ENCODE results near the gene LDLRAD4. TPM values are rescaled to one million over a fixed set of nuclear protein-coding genes. Genes with fewer than 3 reads are reported as not detected.

Gene LDLRAD4
- total RNA-seq, 1 donor: 0.43 TPM

DNA sequence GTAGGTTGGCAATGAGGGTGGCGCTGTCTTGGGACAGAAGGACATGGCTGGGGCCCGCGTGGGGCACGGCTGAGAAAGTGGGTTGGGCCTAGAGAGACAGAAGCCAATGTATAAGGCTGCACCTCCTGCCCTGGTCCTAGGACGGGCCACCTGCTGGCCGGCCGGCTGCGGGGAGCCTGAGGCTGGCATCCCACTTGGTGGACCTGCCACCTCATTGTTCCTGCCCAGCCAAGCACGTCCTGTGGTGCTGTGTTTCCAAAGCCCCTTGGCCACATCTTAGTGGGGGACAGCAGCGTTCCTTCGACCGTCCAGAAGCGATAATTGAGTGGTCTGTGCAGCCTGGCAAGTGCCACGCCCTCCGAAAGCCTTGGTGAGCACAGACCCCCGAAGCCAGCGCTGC is 223.9 kb downstream of the LDLRAD4 start:
- no peak for DNase-seq (ENCODE audit: low read depth)
- TF ChIP-seq, protein P1, sequence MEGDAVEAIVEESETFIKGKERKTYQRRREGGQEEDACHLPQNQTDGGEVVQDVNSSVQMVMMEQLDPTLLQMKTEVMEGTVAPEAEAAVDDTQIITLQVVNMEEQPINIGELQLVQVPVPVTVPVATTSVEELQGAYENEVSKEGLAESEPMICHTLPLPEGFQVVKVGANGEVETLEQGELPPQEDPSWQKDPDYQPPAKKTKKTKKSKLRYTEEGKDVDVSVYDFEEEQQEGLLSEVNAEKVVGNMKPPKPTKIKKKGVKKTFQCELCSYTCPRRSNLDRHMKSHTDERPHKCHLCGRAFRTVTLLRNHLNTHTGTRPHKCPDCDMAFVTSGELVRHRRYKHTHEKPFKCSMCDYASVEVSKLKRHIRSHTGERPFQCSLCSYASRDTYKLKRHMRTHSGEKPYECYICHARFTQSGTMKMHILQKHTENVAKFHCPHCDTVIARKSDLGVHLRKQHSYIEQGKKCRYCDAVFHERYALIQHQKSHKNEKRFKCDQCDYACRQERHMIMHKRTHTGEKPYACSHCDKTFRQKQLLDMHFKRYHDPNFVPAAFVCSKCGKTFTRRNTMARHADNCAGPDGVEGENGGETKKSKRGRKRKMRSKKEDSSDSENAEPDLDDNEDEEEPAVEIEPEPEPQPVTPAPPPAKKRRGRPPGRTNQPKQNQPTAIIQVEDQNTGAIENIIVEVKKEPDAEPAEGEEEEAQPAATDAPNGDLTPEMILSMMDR (IDR thresholded peaks at IDR 0.05; ENCODE audit: insufficient read depth, low read depth, low read length): no peak
- no peak overlapping the region for H3K4me3 ChIP-seq (ENCODE audit: low read depth, low read length)

DNA sequence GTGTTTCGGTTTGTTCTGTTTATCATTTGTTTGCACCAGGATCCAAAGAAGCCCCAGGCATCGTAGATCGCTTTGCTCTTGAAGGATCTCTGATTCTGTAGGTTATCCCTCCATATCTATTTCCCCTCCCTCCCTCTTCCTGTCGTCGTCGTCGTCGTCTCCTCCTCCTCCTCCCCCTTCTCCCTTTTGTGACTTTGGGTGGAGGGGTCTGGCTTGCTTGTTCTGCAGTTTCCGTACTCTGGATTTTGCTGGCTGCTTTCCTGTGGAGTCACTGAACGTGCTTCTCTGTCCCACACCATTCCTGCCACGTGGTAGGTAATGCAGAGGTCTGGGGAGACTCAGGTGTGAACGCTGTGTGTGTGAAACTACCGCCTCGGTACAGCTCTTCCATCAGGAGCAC is 225.0 kb downstream of the LDLRAD4 start:
- no peak for DNase-seq (ENCODE audit: low read depth)
- H3K4me3 ChIP-seq (ENCODE audit: low read depth, low read length): no peak overlapping the region
- TF ChIP-seq, protein P1 (IDR thresholded peaks at IDR 0.05; ENCODE audit: insufficient read depth, low read depth, low read length): no peak

DNA sequence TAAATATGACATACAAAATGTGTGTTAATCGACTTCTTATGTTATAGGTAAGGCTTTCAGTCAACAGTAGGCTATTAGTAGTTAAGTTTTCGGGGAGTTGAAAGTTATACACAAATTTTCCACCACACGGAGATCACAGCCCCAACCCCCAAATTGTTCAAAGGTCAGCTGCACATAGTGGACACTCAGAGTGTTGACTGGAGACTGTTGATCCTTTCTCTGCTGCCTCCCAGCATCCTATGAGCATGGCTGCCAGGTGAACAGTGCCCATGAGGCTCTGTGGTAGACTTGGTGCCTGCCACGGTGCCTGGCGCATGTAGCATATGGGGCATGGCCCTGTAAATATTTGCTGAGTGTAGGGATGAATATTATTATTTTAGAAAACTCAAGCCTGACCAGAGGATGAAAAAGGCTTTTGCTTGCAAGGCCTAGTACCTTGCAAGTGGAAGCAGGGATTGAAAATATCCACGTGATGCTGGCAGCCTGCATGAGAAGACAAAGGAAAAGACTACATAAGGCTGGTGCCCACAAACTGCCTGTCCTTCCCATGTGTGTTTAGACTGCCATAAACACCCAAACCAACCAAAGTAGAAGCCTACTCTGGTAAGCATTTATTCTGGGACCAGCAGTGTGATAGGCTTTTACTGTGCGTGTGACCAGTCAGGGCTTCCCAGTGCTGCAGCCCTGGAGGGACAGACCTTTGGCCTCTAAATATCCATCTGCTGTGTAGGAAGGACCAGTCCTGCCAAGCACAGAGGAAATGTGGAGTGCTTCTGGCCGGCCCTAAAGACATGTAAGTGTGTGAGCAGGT is 226.1 kb downstream of the LDLRAD4 start:
- no peak for DNase-seq (ENCODE audit: low read depth)
- TF ChIP-seq, protein P1 (IDR thresholded peaks at IDR 0.05; ENCODE audit: insufficient read depth, low read depth, low read length): no peak
- H3K4me3 ChIP-seq (ENCODE audit: low read depth, low read length): no peak overlapping the region

DNA sequence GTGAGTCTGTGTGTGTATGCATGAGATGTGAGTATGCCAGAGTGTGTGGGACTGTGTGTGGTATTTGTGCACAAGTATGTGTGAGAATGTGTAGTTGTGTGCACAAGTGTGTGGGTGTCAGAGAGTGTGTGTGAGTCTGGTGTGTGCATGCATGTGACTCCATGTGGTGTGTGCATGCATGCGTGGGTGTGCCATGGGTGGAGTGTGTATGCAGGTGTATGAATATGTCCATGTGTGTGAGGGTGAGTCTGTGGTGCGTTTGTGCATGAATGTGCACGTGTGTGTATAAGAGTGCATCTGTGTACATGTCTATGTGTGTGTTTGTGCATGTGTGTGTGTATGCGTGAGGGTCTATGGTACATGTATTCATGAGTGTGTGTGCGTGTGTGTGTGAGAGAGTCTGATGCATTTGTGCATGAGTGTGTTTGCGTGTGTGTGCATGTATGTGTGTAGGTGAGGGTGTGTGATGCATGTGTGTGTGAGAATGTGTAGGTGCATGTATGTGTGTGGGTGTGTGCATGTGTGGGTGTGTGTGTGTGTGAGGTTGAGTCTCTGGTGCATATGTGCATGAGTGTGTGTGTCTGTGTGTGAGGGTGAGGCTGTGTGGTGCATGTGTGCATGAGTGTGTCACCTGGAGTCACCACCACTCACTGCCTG is 226.8 kb downstream of the LDLRAD4 start:
- TF ChIP-seq, protein P1 (IDR thresholded peaks at IDR 0.05; ENCODE audit: insufficient read depth, low read depth, low read length): no peak
- DNase-seq (ENCODE audit: low read depth): no peak
- no peak overlapping the region for H3K4me3 ChIP-seq (ENCODE audit: low read depth, low read length)

DNA sequence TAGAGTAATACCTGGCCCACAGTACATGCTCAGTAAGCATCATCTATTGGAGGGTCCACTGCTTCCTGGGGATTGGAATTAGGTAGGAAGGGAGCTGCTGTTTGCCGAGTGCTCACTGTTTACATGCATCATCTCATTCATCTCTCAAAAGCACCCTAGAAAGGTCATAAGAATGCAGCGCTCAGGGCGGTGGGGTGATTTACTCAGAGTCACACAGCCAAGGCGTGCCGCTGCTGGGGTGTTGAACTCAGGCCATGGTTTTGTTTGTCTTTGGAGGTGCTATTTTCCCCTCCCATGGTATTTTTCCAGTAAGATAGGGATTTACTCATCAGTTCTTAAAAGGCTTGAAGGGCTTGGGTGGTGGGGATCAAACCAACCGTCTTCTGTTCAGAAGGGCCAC is 227.5 kb downstream of the LDLRAD4 start:
- DNase-seq (ENCODE audit: low read depth): no peak
- no peak overlapping the region for H3K4me3 ChIP-seq (ENCODE audit: low read depth, low read length)
- TF ChIP-seq, protein P1 (IDR thresholded peaks at IDR 0.05; ENCODE audit: insufficient read depth, low read depth, low read length): no peak

DNA sequence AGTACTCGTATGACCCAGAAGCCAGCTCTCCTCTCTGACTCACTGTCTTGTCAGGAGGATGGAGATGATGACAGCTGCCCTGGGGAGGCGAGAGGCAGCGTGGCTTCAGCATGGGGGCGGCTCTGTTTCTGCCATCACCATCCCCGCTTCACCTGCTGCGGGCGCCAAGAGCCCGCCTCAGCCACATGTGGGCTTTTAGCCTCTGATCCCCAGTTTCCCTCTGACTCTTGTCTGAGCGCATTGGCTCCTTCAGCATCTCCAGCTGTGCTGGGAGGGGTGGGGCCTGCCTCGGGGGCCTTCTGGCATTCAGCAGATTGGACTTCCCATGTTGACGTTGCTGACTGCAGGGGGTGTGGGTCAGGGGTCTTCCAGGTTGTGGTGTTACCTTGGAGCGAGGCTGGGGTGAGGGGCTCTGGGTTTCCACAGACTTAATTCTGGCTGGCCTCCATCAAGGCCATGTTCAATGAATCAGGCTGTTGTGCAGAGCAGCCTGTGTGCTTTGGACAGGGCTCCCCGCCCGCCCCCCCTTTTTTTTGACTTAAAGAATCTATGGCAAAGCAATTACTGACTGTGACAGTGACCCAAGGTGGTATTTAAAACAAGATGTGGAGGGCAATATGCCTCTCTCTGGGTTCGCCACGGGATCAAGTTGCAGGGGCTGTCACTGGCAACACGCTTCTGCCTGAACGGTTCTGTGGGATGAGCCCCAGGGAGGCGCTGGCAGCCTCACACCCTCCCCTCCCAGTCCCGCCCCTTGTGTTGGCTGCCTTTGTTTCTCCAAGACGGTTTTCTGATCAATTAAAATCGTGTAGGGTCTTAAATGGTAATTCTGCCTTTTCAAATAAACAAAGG is 228.3 kb downstream of the LDLRAD4 start:
- no peak for DNase-seq (ENCODE audit: low read depth)
- TF ChIP-seq, protein P1 (IDR thresholded peaks at IDR 0.05; ENCODE audit: insufficient read depth, low read depth, low read length): no peak
- no peak overlapping the region for H3K4me3 ChIP-seq (ENCODE audit: low read depth, low read length)

Data from fibroblast of villous mesenchyme (primary cell).